Measurements from ENCODE around the gene CD96. TPM values are rescaled to one million over a fixed set of nuclear protein-coding genes. Genes with fewer than 3 reads are reported as not detected.
"Not testable (repeated sequence)": the region's sequence is repeated elsewhere in the genome, so short reads cannot be mapped to it uniquely, and the experiment has no call there.

CD96 gene
- total RNA-seq, 1 donor from 2014 or later: 0.57 TPM

DNA sequence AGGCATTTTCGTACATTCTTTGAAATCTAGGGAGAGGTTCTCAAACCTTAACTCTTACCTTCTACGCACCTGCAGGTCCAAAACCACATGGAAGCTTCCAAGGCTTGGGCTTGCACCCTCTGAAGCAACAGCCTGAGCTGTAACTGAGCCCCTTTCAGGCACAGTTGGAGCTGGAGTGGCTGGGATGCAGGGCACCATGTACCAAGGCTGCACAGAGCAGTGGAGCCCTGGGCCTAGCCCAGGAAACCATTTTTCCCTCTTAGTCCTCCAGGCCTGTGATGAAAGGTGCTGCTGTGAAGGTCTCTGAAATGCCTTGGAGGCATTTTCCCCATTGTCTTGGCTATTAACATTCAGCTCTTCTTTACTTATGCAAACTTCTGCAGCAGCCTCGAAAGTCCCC is 120.0 kb downstream of the CD96 start:
- intact Hi-C loops (cut with DNase I): no loop called here
- DNase-seq (ENCODE audit: low spot score): no peak

DNA sequence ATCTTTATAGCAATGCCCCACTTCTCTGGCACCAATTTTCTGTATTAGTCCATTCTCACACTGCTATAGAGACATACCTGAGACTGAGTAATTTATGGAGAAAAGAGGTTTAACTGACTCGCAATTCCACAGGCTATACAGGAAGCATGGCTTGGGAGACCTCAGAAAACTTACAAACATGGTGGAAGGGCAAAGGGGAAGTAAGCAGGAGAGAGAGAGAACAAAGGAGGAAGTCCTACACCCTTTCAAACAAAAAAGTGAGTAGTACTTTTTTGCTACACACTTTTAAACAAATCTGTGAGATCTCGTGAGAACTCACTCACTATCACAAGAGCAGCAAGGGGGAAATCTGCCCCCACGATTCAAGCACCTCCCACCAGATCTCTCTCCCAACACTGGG is 120.9 kb downstream of the CD96 start:
- intact Hi-C loops (cut with DNase I): no loop called here
- DNase-seq (ENCODE audit: low spot score): no peak

DNA sequence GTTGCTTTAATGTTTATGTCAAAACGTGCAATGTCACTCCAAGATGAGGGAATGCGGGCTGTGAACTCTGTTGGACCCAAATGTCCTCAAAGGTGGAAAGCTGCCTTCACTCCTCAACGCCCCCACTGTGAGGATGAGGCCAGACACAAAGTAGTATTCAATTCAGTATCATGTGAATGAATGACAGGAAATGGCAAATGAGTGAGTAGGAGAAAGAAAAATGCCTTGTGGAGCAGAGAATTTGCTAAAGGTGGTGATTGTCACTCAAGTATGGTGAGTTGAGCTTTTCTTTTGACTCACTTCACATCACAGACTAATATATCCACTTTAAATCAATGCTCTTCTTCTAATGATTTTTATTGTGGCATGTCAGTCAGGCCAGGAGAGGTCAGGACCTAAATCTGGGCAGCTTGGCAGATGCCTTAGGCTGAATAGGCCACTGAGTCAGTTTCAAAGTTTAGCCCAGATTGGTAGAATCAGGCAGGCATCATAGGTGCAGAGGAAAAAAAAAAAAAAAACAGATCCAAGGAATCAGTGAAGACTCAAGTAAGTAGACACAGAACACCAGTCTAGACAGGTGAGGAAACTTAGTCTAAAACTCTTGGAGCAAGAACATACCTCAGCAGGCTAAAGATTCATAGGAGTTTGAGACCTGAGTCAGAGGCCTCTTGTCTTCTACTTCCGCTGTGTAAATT is 124.2 kb downstream of the CD96 start:
- intact Hi-C loops (cut with DNase I): no loop called here
- DNase-seq (ENCODE audit: low spot score): no peak

DNA sequence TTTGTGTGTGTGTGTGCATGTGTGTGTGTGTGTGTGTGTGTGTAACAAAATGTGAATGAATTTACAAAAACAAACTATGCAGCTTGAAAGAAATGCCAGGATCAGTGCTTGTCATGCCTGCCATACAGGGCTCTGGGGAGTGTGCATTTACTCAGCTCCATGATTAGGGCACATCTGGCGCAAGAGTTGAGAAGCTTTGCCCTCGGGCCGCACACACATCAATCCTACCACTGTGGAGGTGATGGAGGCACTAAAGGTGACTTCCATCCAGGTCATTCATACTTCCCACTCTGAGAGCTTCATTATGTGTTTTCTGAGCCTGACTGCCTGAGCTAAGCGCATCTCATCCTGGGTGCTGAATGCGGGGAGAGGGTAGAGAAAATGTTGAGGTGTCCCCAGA is 125.2 kb downstream of the CD96 start:
- no peak for DNase-seq (ENCODE audit: low spot score)
- intact Hi-C loops (cut with DNase I): no loop called here

DNA sequence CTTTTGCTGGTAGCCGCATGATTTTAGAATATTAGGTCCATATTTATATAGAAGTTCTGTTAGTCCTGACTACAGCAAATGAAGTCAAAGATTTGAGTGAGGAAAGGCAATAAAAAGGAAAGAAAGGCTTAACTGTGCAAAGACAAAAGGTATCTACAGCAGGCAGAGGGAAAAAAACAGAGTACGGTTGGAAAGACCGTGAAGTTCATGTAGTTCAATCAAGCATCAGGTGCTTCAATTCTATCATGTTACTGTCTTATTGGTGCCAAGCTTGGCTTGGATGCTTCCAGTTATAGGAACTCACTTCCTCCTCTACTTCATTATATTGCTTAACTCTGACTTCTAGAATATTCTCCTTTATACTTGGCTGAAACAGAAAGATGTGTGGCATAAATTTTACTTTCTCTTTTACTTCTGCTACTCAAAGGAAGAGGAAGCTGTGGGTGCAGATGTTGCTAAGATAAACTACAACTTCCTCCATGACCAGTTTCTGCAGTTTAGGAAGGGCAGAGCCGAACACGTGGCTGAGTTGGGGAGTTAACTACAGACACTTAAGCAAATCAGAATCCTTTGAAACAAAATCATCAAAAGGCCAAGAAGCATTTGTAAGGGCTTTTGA is 125.7 kb downstream of the CD96 start:
- intact Hi-C loops (cut with DNase I): loop anchor here (2.0 kb wide), 1 partner anchor 49 kb away; no protein-coding TSS in a partner anchor
- no peak for DNase-seq (ENCODE audit: low spot score)

DNA sequence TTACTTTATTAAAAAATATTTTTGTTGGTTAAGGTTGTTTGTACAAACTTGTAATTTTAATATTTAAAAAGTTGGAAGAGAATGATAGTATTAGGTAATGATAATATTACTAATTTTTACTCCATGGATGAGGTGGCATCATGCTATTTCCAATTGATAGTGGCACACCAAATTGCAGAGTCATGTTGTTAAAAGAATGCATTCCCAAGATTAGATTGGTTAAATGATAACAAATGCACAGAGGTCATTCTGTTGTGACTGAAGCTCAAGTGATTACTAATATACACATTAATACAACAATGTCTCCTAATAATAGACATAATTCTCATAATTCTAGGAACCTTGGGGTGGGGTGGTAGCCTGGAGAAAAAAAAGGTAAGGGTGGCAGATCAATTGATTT is 126.3 kb downstream of the CD96 start:
- intact Hi-C loops (cut with DNase I): loop anchor here (2.0 kb wide), 1 partner anchor 48 kb away; no protein-coding TSS in a partner anchor

DNA sequence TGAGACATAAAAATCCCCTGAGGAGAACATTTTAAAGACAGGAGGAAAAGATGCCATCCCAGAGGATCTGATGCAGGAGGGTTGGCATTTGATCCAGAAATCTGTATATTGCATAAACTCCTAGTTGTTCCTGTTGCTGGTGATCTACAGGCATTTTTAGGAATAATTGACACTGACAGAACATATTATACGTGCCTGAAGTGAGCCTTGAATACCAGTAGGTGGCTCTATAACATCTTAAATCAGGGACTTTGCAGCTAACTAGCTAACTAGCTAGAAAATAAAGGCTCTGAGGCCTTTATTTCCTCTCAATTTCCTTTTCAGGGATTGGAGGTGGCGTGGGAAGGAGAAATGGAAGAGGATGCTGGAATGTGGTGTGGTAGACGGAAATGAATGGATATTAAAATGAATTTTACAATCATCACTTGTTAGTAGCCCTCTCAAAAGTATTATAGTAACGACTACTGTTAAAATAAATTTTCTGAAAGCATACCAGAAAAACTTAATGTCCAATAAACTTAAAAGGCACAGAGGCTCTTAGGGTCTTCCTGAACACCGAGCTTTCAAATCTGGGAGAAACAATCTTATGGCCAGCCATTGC is 127.0 kb downstream of the CD96 start:
- intact Hi-C loops (cut with DNase I): loop anchor here (2.0 kb wide), 1 partner anchor 48 kb away; no protein-coding TSS in a partner anchor
- DNase-seq (ENCODE audit: low spot score): no peak

More for the DNA sequence above, 126.3 kb downstream of the CD96 start:
- DNase-seq (ENCODE audit: low spot score): no peak

DNA sequence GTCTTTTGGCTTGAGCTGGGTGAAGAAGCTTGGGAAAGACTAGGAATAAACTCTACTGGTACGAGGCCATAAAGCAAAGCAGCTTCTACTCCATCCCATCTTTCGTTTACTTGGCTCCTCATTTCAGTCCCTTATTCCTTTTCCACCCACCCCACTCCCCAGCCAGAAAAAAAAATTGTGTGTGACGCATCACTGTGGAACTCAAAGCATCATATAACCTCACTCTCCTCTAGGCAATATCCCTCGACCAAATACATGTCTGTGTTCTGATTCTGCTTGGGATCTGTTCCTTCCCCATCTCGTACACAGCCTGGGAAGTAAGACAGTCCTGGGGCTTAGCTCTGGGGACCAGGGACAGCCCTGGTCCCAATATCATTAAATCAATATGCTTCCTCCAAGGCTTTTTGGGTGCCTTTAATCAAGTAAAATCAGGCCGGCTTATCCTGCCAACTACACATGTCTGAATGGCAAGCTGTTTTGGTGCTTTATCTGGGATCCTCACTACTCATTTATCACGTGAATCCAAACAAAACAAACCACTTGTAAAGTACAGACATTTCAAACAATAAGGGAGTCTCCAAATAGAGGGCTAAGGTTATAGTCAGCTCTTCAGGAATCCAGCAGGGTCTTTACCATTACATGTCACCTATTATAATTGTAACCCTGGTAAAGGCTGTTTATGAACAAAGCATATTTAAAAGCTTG is 128.1 kb downstream of the CD96 start:
- no peak for DNase-seq (ENCODE audit: low spot score)
- intact Hi-C loops (cut with DNase I): loop anchor here (1.0 to 2.0 kb wide), 2 partner anchors 47 to 373 kb away; no protein-coding TSS in a partner anchor

DNA sequence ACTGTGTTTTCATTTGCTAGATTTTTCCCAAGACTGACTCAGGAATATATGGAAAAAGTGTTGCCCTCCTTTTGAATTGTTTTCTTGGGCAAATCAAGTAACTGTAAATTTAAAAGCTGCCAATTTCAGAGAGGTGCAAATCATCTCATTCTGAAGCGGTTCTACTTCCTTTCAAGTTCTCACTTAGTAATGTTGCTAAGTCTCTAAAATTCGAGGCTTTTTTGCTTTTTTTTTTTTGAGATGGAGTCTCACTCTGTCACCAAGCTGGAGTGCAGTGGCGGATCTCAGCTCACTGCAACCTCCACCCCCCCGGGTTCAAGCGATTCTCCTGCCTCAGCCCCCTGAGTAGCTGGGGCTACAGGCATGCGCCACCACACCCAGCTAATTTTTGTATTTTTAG is 130.5 kb downstream of the CD96 start:
- DNase-seq (ENCODE audit: low spot score): not testable (repeated sequence)
- intact Hi-C loops (cut with DNase I): loop anchor here (1.0 to 2.0 kb wide), 2 partner anchors 21 to 188 kb away; no protein-coding TSS in a partner anchor

DNA sequence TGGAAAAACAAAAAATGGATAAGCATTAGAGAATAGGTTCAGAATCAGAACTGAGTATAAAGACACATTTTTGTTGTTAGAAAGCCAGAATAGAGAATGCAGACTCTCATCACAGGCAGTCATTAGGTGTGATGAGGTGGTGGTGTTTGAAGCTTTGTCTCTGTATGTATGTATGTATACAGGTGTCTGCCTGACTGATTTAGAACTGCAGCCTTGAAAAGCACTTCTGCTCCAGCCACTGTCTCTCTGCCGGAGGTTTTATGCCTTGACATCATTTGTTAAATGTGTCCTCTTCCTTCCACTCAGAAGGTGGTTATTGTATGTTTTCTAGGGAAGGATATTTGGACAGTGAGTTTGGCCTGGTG is 133.8 kb downstream of the CD96 start:
- no peak for DNase-seq (ENCODE audit: low spot score)
- intact Hi-C loops (cut with DNase I): no loop called here

DNA sequence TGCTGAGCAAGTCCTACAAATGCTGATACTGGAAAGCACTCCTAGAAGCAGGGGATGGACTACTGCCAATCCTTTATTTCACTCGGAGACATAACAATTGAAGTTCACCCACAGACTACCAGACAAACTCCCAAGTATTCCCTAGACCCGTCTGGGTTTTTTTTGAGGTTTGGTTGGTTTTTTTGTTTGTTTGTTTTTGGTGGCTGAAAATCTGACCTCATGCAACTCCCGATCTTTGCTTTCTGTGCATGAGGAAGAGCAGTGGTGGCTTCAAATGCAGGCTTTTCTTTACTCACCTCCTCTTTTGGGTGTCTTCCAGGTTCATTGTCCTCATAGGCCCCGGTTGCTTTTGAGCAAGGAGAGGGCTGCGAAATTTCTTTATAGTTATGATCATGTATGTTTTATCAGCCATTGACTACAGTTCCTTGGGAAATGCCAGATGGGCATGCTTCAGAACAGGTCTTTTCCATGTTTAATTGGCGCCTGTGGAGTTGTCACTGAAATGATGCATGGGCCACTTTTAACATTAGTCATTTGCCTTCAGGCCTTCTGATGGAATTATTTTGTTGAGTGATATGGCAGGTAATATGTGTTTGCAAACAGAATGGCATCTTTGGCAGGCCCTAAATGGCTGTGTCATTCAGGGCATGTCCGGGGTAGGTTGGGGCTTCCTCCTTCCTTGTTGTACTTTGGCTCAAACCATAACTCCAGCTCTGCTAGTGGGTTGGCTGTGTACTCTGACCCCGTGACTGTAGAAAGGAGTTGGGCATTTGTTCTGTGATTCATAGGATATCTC is 134.4 kb downstream of the CD96 start:
- DNase-seq (ENCODE audit: low spot score): no peak
- intact Hi-C loops (cut with DNase I): no loop called here

DNA sequence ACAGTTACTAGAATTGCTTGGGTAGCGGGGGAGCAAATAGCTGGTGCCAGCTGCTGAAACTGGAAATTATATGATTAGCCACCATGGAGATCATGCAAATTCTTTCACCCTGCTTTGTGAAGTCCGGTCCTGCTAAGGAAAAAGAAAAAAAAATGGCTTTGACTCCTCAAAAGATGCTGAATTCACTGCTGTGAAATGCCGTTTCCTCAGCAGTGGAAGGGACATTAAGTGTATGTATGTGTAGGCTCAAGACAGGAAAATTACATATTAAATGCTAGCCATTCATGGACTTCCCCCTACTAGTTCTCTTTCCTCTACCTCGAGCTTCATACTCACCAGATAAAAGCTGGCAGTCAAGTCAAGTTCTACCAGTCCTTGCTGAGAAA is 135.0 kb downstream of the CD96 start:
- intact Hi-C loops (cut with DNase I): no loop called here
- DNase-seq (ENCODE audit: low spot score): no peak

DNA sequence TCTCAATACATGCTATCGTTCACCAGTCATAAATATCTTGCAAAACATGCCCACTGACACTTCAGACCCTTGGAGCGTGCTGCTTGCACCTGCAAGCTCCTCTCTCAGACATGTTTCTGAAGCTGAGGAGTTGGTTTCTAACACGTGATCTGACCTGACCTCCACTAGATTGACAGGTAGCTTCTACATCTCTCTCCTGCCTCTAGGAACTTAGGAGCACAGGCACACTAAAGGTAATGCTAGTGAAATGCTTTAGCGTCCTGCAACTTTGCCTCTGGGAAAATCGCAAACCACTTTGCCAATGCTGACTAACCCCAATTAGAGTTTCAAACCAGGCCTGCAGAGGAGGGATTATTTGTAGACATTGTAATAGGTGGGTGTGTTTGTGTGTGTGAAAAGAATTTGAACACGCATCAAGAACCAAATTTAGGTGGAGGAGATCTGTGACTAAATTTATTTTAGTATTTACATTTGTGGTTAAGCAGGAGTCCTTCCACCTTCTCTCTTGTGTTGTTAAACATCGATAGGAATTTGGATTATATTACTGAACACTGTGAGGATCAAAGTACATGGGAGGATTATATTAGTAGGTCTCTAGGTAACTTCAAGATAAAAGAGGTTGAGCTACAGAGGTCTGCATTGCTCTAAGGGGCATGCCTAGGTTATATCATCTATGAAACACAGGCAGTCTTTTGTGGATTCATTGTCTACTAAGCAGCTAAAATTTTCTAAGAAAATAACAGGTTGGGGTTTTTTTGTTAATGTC is 139.8 kb downstream of the CD96 start:
- intact Hi-C loops (cut with DNase I): no loop called here
- no peak for DNase-seq (ENCODE audit: low spot score)

DNA sequence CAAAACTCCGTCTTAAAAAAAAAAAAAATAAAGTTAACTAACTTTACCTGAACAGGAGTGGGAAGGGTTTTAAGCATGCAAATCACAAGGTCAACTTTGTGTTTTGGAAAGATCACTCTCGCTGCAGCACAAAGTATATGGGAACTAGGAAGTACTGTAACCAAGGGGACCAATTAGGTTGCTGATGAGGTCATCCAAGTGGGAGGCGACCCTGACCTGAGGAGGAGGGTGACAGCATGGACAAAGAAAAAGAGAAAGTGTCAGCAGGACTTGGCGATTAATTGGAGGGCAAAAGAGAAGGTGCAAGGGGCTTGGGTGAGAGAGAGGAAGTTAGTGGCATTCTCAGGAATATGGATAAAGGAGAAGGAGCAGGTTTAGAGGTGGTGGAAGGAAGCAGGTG is 142.6 kb downstream of the CD96 start:
- no peak for DNase-seq (ENCODE audit: low spot score)
- intact Hi-C loops (cut with DNase I): no loop called here

DNA sequence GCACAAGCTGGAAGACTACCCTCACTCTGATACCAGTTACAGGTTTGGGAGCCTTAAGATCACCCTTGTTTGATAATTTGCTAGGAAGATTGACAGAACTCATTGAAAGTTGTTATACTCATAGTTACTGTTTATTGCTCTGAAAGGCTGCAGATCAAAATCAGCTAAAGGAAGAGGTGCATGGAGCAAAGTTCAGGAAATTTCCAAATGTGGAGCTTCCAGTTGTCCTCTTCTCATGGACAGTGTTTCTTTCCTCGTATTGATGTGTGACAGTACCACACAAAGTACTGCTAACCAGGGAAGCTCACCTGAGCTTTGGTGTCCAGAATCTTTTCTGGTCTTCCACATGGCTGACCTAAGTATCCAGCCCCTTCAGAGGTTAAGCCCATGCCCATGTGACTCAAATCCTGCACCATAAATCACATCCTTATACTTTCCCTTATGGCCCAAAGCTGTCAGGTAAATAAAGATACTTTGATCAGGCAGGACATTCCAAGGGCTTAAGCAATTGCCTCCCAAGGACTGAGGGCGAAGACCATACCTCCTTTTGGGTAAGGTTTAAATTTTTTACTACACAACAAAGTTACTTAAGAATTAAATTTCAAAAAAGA is 146.3 kb downstream of the CD96 start:
- intact Hi-C loops (cut with DNase I): no loop called here

DNA sequence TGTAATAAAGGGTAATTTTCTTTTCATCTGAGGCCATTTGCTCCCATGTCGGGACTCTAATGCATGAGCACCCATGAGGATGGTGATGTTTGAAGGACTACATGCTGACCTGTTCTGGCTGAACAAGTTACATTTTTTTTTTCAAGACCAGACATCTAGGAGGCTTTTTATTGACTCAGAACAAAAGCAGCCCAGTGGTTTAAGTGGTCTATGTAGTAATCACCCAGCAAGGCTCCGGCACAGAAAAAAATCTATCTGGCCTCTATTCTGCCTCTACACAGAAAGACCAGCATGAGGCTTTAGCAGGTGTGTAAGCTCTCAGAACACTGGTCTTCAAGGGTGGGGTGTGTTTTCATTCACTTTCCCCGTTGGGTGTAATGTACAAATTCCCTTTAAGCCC is 148.2 kb downstream of the CD96 start:
- intact Hi-C loops (cut with DNase I): no loop called here
- no peak for DNase-seq (ENCODE audit: low spot score)

More for the DNA sequence above, 146.3 kb downstream of the CD96 start:
- no peak for DNase-seq (ENCODE audit: low spot score)

DNA sequence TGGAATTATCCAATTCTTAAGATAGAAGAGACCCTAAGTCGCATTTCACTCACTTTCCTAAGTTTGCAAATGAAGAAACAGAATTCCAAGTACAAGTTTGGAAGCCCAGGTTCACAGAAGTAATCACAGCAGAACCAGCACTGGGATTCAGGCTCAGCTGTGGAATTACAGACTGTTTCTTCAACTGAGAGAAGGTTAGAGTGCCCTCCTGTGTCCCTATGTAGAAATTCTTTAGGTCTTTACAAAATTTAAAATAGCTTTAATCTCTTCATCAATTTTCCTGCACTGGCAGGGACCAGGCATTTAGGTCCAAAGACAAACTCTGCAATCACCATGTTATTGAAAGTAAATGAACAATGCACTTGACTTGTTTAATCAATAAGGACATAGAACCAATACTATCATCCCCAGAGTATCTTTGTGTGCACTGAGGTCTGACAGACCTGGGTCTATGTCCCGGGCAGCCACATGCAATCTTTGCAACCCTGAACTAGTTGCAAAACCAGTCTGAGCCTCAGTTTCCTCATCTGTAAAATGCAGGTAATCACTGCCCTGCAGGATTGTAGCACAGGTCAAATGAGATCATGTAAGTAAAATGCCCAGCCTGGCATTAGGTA is 149.4 kb downstream of the CD96 start:
- intact Hi-C loops (cut with DNase I): no loop called here
- no peak for DNase-seq (ENCODE audit: low spot score)
